Transverse colon (tissue), 3 donors: ENCODE measurements around the gene VCX3B.

Source experiments
- EP300 ChIP-seq: sonication (generic); formaldehyde crosslinking; IDR thresholded peaks from one replicate; pipeline ENCODE4 v1.6.1; 2017; ENCODE audit warnings: antibody characterized with exemption, low read depth
- POLR2A ChIP-seq: fragments of 450-650 bp; IDR thresholded peaks from one replicate; pipeline ENCODE4 v1.6.1; 2016; ENCODE audit warnings: antibody characterized with exemption, mild to moderate bottlenecking, moderate library complexity
- TF ChIP-seq, protein P1 (sequence below), 5 experiments: fragments of 200-600 bp in 3 of 5; fragments of 450-650 bp in 2 of 5; sonication (generic) in 3 of 5; IDR thresholded peaks; 1 replicate in 2 of 5; 2 replicates in 3 of 5; pipeline ENCODE4 v1.5.1; 2016 to 2017; ENCODE audit warnings: antibody characterized with exemption in 5 of 5, inconsistent platforms in 3 of 5, mild to moderate bottlenecking in 2 of 5, moderate library complexity in 1 of 5

DNA sequence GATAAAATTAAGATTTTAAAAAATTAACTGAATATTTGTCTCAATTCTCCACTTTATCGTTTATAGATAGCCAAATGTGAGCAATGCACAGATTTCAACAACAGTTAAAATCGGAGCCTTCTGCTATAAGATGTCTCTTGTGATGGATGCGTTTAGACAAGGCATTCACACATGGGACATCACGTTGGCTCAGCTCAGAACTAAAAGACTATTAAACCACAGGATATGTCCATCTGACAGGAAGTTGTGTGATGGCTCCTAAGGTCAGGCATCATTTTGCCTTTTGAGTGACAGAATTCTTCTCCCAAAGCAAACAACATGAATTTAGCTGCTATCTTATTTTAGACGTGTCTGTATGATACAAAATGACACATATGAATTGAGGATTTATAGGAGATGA, 17.3 kb upstream of the VCX3B start:
- TF ChIP-seq POLR2A (no peak), EP300 (no peak)
- TF ChIP-seq, protein P1, sequence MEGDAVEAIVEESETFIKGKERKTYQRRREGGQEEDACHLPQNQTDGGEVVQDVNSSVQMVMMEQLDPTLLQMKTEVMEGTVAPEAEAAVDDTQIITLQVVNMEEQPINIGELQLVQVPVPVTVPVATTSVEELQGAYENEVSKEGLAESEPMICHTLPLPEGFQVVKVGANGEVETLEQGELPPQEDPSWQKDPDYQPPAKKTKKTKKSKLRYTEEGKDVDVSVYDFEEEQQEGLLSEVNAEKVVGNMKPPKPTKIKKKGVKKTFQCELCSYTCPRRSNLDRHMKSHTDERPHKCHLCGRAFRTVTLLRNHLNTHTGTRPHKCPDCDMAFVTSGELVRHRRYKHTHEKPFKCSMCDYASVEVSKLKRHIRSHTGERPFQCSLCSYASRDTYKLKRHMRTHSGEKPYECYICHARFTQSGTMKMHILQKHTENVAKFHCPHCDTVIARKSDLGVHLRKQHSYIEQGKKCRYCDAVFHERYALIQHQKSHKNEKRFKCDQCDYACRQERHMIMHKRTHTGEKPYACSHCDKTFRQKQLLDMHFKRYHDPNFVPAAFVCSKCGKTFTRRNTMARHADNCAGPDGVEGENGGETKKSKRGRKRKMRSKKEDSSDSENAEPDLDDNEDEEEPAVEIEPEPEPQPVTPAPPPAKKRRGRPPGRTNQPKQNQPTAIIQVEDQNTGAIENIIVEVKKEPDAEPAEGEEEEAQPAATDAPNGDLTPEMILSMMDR (IDR thresholded peaks at IDR 0.05) = no peak
